ENCODE measurements around the gene TPM2. TPM values are rescaled to one million over a fixed set of nuclear protein-coding genes. Genes with fewer than 3 reads are reported as not detected.

The TPM2 gene
- total and polyA plus RNA-seq, 11 donors: 621 to 2,450 (median 858) TPM

GRCh38 chr9:35723426-35723825 lies 33.7 kb upstream of the TPM2 start:
- WGBS, 4 donors: 80 to 96% (median 93%) methylated on average over 2 of the region's 2 CpGs
- TF ChIP-seq CTCF (IDR thresholded peaks at IDR 0.05) (no peak), POLR2A (IDR thresholded peaks at IDR 0.05) (no peak)
- intact Hi-C loops (cut with DNase I): no loop called here
- Histone ChIP-seq H3K36me3 (peaks cover 0 to 82% (median 80%) of the 10 kb centered on the region in 9 donors), H3K4me3 (no peak overlapping the region), H3K27me3 (no peaks in the 10 kb centered on the region), H3K9me3 (no peaks in the 10 kb centered on the region), H3K27ac (no peak overlapping the region), H3K4me1 (peaks cover 0 to 31% (median 23%) of the 10 kb centered on the region in 12 donors)
- ATAC-seq (no peak), DNase-seq (no peak)

- no peak for TF ChIP-seq CTCF (IDR thresholded peaks at IDR 0.05)
- DNase-seq (no peak), ATAC-seq (no peak)
- Histone ChIP-seq H3K4me3 (no peak overlapping the region), H3K27me3 (no peaks in the 10 kb centered on the region), H3K9me3 (no peaks in the 10 kb centered on the region), H3K36me3 (peaks cover 16 to 100% (median 100%) of the 10 kb centered on the region in 9 donors), H3K27ac (no peak overlapping the region), H3K4me1 (no peaks in the 10 kb centered on the region)
- 90 to 99% (median 95%) methylated on average over 4 of the region's 4 CpGs for WGBS, 4 donors
- intact Hi-C loops (cut with DNase I): no loop called here
Measured at GRCh38 chr9:35719546-35719945, 29.8 kb upstream of the TPM2 start.

GRCh38 chr9:35718721-35719511 lies 29.2 kb upstream of the TPM2 start:
- Histone ChIP-seq H3K4me1 (no peaks in the 10 kb centered on the region), H3K27ac (no peak overlapping the region), H3K9me3 (no peaks in the 10 kb centered on the region), H3K4me3 (no peak overlapping the region), H3K27me3 (no peaks in the 10 kb centered on the region), H3K36me3 (peaks cover 18 to 100% (median 100%) of the 10 kb centered on the region in 9 donors)
- TF ChIP-seq CTCF (IDR thresholded peaks at IDR 0.05) (no peak), POLR2A (IDR thresholded peaks at IDR 0.05) (no peak)
- DNase-seq: no peak
- no peak for ATAC-seq
- 90 to 92% (median 91%) methylated on average over 15 of the region's 15 CpGs for WGBS, 4 donors
- intact Hi-C loops (cut with DNase I): no loop called here

- 89 to 92% (median 90%) methylated on average over 8 to 14 of the region's 14 CpGs for WGBS, 4 donors
- no peak for DNase-seq
- Histone ChIP-seq H3K4me1 (no peaks in the 10 kb centered on the region), H3K27ac (no peak overlapping the region), H3K36me3 (peaks cover 19 to 100% (median 100%) of the 10 kb centered on the region in 9 donors), H3K4me3 (no peak overlapping the region), H3K27me3 (no peaks in the 10 kb centered on the region), H3K9me3 (no peaks in the 10 kb centered on the region)
- TF ChIP-seq CTCF (IDR thresholded peaks at IDR 0.05) (no peak), POLR2A (IDR thresholded peaks at IDR 0.05) (no peak)
- intact Hi-C loops (cut with DNase I): no loop called here
- no peak for ATAC-seq
Measured at GRCh38 chr9:35717132-35717870, 27.6 kb upstream of the TPM2 start.
